Measurements from ENCODE around the gene CAMK2G.

The CAMK2G gene

DNA sequence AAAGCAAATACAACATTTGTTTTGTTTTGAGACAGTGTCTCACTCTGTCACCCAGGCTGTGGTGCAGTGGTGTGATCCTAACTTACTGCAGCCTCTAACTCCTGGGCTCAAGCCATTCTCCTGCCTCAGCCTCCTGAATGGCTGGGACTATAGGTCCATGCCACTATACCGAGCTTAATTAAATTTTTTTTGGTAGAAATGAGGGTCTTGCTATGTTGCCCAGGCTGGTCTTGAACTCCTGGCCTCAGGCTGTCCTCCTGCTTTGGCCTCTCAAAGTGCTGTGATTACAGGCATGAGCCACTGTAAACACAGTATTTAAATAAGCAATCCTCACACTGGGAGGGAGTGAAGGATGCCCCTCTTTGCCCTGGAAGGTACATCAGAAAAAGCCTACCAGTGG is 4.0 kb upstream of the CAMK2G start:
- no peak for DNase-seq

DNA sequence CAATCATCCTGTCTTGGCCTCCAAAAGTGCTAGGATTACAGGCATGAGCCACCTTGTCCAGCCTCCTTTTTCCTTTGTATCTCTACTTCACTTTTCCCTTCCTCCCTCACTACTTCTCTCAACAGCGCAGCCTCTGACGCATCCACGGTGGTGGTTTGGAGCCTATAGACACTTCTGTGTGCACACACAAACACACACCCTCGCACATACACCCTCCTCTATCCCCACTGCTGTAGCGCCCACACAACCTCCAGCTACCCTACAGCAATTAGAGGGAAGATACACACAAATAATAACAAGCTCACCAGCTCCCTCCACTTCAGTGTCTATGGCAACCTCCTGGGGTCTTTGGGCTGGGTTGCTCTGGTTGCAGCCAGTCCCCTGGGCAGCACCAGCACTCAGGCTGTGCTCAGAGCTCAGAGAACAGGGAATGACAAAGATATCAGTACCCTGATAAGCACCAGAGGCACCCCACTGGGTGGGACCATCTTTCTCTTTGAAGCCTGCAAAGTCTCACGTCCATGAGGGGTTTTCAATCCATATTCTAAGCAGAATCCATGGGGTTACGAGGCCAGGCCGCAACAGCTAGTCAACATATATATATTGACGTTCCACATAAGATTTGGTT is 3.3 kb upstream of the CAMK2G start:
- DNase-seq, result no peak

DNA sequence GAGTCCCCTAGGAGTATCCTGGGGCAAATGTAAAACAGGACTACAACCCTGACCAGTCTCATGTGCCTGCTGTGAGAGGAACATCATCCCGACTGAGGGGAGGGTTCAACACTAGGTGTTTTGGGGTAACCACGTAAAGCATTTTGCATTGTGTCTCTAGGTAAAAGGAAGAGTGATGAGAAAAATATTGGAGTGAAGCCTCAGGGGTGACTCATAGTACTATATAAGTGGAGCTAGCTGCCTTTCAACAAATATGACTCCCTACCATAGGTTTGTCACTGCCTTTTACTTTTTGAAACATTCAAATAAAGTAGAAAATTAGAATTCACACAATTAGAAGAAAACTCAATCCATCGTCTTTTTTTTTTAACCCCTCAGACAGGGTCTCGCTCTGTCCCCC is 2.6 kb upstream of the CAMK2G start:
- no peak for DNase-seq

DNA sequence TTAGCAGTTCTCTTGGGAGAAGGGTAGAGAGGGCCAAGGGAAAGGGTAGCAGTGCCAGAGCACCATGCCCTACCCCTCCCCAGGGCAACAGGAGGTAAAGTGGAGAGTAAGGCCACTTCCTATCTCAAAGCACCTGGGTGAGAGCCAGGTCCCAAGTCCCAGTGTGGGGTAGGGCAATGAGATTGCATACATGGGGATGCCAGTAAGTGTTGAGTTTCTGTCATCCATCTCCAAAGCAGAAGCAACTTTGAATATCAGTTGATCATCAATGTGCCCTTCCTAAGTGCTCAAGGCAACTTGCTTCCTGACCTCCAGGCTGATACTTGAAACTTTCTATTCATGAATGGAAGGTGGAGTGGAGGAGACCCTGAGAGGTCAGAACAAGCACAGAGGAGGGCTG is 2.2 kb upstream of the CAMK2G start:
- no peak for DNase-seq

DNA sequence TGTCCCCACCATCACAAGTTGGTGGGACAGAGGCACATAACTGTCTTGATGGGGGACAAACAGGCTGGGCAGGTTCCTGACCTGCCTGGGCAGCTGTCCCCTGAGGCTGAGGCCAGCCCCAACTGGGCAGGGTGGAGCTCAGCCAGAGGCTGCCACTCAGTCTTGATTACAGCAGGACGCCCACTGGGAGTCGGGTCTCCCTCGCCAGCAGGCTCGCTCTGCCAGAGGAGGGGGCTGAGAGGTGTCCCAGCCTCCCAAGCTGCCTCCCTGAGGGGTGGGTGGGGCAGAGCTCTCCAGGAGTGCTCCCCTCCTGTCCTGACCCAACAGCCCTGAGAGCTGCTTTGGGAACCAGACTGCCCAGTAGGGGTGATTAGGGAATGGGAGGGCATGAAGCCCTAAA is 1.8 kb upstream of the CAMK2G start:
- no peak for DNase-seq

DNA sequence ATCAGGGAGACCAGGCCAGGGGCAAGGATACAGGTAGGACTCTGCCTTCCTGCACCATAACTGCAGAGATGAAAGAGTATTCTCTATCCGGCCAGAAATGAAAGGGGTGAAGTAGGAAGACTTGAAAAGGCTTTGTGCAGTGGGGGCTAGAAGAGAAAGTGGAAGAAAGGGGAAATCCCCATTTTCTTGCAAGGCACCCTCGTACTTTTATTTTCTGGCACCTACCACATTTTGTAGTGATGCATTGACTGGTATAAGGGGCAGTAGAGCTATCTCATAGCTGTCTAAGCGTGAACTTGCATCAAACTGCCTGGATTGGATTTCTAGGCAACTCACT is 752 bp upstream of the CAMK2G start:
- DNase-seq, result peak; percentile 88

DNA sequence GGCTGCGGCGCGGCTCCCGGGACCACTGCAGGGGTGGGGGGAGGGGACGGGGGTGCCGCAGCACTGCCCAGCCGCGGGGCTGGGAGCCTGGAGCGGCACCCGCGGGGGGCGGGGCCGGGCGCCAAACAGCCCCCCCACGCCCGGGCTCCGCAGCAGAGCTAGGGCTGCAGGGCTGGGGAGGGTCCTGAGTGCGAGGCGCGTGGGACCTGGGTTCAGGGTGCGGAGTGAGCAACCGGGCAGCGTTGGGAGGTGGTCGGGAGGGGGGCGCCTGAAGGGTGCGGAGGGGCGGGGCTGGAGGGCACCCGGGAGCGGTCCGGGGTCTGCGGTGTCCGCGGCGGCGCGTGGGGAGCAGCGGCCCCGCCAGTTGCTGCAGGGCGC is 528 bp downstream of the CAMK2G start:
- DNase-seq, result no peak

DNA sequence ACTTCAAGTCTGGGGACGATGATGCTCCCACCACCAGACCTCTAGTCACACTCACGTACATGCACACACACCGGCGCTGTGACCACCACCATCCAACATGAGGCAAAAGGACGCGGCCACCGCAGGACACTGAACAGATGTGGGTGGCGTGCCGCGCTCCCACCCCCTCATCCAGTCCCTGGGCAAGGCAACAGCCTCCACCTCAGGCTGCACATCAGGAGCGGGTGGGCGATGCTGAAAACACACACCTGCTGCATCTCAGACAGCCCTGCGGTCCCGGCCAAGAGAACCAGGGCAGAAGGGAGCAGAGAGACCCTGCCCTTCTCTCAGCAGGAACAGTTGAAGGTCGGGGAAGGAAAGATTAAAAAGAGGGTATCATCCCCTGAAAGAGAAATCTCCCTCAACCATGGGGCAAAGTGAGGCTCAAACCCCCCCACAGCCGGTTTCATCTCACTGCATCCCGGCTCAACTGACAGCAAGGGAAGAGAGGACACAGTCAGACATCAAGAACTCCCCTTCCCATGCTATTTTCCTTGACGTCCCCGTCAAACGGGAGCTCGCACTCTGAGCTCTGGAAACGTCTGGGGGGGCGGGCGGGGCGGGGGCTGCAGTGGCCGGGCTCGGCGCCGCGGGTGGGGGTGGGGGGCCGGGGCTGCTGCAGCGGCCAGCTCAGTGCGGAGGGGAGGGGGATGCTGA is 1.1 kb downstream of the CAMK2G start:
- no peak for DNase-seq

DNA sequence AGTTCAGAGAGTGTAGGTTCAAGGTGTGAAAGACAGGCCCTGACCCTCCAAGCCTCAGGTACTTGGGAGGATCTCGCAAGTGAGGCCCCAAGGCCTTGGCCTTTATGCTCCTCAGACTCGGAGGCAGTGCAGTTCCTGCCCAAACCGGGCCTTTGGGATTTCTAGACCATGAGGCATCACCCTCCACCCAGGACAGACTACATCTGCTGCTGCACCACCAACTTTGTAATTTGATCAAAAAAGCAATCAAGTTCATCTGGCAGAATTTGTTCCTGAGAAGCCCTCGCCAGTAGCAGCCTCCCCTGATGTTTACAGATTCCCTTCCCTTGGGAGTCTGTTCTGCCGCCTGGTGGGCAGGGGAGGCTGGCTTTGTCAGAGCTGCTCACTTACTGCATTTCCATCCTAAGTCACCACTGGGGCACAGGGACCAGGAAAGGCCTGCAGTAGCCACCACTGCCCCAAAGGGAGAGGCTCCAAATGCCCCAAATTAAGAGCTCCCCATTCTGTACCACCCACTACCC is 2.1 kb downstream of the CAMK2G start:
- DNase-seq, result no peak

DNA sequence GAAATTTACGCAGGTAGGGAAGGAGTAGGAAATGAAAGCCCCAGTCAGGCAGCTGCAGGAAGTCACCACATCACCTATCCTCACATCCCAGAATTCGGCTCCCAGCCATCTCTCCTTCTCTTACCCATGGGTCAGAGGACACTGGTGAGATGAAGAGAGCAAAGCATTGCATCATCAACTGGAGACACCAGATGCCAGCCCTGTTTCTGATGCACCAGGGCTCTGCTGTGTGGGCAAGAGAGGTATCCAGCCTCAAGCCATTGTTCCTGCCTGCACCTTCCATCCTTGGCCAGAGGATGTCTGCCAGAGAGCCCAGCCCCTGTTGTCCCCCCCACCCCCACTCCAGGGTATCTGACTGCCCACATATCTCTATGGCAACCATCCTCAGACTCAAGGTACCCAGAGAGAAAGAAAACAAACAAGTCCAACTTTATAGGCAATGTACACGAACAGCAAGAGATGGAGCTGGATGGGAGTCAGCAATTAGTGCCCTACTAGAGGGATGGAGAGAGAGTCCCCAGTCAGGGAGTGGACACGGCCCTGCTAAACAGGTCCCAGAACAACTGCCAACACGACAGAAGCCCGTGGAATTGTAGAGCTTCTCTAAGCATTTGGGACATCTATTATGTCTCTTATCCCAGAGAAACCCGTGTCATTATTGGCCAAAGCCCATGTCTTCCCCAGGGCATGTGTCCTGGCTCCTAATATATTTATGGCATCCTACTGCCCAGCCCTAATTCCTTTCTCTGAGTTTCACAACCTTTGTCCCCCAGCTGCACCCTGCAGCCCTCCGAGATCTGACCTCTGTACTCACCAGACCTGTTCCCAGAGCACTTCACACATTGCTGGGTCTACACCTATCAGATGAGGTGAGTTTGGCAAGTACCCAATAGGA is 2.8 kb downstream of the CAMK2G start:
- DNase-seq, result no peak

DNA sequence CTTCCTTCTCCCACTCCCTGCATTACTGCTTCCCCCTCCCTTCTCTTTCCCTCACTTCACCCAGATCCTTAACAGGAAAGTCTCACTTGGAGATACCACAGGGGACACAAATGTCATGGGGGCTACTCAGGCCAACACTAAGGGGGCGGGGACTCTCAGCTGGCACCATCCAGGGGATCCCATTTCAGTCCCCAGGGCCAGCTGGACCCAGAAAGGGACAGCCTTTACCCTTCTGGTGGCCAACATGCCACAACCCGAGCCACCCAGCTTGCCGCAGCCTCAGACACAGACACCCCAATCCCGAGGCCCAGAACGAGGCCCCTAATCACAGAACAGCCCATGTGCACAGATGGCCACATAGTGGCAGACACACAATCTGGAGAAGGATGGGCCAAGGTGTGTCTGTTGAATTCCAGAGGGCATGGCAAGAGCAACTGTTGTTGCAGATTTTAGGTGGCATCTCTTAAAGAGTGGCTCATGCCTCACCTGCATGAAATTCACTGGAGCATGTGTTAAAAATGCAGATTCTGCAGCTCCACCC is 5.6 kb downstream of the CAMK2G start:
- no peak for DNase-seq

DNA sequence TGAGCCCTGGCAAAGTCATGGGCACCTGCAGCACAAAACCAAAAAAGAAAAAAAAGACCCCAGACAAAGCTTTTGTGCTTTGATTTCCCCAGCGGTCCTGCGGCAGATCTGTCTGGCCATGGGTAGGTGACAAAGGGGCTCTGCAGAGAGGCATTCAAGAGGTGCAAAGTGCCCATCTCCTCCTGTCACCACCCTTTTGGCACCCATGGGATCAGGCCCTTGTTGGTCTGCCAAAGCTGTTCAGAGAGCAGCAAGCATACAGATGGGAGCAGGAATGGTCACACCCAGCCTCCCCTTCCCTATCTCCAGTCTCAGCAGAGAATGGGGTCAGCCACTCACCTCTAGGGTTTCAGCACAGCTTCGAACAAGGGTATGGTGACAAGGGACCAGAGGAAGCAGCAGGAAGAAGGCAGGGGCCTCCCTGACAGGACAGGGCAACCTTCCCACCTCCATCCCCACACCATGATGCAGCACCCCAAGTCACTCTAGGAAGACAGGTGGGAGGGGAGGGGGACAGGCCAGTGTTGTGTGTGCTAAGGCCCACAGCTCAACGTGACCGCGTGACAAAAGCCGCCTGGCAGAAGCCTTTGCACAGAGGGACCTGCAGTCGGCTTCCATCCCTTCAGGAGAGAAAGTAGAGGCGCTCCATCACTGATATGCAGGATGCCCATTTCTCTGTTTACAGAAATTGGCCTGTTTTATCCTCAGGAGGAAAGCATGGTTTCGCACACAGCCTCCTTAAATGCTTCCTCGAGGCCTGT is 6.3 kb downstream of the CAMK2G start:
- DNase-seq, result no peak

DNA sequence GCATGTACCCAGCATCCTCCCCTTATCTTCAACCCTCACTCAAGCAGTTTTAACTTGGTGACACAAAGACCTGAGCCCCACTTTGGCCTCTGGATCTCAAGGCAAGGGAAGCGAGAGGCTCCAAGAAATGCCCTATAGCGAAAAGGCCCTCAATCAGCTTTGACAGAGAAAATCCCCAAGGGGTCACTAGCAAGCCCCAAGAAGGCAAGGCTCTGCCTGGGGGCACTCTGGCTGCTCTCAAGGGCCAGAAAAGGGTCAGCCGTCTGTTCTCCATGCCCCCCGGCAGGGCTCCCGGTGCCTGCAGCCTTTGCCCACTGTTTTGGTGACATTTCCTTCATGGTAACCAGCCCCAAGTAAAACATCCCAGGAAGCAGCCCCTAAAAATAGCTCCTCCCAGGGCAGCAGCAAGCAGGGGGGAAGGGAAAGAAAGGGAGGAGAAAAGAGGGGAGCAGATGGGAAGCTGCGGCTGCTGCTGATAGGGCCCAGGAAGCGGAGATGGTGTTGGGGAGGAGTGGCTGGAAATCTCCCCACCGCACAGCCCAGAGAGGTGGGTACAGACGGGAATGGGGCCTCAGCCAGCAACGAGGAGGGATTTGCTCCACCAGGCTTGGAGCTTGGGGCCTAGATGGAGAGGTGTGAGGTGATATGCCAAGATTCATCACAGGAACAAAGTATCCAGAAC is 7.1 kb downstream of the CAMK2G start:
- DNase-seq, result no peak

DNA sequence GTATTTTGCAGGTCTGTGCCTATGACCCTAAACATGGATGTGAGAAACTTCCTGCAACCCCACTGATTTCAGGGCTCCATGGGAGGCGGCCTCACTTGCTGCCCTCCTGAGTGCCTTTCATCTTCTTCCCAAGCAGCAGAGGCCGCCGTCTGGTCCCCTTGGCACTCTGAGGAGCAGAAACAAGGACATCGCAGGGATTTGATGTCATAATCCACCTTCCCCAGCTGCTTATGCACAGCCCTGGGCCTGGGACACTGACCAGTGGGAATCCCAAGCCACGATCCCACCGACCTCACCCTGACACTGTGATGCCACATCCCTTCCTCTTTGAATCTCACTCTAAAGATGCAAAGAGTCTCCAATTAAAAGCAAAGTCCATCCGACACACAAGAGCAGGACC is 7.7 kb downstream of the CAMK2G start:
- DNase-seq, result no peak

DNA sequence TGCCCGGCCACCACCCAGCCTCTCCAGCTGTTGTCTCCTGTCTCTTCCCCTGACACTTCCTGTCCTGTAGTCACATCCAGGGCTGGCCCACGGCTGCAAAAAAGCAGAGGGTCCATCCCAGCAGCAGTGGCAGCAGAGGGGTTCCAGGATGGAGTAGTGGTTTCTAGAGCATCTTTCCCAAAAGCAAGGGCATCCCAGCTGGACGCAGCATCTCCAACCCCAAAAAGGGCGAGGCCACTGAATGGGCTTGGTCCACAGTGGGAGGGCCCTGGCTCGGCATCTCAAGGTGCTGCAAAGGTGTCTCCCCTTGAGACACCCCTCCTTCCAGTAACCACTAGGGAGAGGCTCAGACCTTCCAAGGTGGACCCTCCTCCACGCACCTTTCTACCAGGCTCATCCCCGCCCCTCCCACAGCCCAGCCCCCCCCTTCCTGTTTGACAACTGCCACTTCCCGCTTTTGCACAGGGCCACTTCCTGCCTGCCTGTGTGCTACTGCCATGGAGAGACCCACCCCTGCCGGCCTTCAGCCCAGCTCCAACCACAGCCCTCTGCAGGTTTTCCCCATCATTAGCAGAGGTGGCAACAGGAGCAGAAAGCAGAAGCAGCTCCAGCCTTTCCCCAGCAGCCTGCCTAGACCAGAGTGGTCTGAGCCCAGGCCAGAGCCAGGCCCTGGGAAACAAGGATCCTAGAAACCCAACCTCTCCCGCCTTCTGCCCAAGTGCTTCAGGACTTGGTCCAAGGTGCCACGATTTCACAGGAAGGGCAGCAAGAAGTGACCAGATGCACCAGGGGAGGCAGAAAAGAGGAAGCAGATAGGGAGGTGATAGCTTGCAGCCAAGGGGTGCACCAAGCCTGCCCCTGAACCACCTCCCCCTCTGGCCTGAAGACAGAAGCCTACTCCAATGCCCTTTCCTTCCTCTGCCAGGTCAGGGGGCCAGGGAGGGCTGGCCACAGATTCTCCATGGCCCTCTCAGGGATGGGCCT is 8.6 kb downstream of the CAMK2G start:
- DNase-seq, result peak; percentile 69

DNA sequence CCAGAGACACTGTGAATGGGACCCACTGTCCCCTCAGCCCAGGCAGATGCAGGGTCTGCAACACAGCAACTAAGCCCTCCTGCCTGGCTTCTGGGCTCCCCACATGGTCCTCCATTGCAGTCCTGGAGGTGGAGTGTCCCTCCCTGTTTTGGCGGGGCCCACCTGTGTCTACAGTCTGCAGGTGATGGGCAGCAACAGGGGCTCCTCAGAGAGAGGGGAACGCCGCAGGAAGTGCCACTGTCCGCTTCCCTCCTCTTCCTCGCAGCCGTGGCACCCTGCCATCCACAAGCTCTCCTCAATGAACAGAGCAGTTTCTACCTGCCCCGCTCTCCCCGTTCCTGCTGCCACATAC is 9.3 kb downstream of the CAMK2G start:
- DNase-seq, result no peak

DNA sequence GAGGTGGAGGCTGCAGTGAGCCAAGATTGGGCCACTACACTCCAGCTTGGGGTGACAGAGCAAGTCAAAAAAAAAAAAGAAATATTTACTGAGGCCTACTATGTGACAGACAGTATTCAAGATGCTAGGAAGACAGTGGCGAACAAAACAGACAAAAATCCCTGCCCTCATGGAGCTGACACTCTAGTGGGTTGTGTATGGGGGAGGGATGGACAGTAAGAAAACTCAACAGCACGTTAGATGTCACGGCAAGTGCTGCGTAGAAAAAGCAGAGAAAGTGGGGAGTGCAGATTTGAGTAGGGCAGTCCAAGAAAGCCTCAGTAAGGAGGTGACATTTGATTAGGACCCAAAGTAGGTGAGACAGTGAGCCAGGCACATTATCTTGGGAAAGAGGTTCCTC is 10.1 kb downstream of the CAMK2G start:
- no peak for DNase-seq

DNA sequence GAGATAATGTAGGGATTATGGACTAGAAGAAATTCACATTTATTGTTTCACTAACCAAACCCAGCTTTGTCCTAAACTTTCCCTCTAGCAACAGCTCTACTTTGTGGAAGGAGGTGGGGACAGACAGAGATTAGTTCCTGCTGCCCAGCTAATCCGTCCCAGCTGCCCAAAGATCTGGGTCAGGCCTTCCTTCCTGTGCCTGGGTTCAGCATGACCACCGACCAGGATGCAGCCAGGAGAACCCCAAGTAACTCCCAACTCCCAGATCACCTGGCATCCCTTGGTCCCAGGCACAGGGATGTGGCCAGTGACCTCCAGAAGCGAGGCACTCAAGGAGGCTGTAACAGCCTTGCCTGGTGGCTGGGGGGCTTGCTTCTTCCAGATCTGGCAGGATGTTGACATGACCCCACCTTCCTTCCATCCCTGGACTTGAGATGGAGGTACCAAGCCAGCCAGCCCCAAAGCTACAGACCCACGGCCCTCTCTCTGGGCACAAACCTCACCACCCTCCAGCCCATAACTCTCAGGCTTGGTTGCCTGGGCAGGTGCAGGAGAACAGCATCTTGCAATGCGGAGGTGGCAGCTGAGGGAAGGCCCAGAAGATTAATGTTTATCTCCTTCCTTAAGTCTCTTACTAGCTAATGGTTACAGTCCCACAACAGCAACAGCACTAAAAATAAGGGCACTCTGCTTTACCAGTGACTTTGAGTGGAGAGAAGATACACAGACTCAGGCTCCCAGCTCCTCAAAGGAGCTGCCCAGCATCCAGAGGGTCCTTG is 11.1 kb downstream of the CAMK2G start:
- DNase-seq, result no peak

DNA sequence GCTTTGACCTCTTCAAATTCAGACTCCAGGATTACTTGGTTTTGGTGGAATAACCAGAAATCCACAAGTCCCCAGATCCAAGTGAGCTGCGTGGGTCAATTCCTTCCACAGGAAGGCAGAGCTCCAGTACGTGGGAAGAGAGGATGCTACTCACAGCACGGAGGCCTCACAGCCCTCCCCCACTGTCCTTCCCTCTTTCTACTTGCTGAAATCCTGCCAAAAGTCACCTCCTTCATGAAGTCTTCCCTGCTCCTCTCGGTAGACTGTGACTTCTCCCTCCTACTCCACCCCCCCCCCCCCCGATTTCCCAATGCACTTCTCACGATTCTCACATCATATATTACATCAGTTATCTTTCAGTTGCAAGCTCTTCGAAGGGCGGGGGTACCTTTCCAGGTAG is 12.3 kb downstream of the CAMK2G start:
- no peak for DNase-seq

DNA sequence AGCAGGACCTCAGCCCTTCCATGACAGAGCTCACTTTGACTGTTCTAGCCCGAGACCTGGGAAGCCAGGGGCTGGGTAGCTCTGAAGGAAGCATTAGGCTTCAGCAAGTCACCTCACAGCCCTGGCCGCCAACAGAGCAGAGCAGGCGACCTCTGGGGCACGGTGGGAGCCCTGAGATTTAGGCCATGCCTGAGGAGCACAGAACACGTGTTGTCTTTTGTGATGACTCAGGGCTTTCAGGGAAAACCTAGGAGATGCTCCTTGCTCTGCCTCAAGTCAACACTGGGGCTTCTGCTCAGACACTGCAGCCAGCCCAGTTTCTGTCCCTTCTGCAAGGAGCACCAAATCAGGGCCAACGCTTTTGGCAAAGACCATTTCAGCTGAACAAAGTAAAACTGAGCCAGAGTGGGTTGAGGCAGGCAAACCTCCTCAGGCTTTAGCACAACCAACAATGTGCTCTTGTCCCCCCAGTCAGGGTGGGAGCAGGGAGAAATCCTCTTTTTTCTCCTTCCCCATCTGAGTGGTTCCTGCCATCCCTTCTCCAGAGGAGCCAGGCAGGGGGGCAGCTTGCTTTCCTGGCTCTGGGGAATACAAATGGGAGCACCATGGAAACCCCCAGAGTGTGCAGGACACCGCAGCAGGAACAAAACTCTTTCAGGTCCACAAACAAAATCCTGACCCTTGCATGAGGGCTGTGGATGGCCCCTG is 14.4 kb downstream of the CAMK2G start:
- no peak for DNase-seq

All from CD4-positive, alpha-beta T cell treated with Interleukin-17A for 1 hour (primary cell).